ENCODE measurements around the gene MKLN1.

- TF ChIP-seq, protein P1, sequence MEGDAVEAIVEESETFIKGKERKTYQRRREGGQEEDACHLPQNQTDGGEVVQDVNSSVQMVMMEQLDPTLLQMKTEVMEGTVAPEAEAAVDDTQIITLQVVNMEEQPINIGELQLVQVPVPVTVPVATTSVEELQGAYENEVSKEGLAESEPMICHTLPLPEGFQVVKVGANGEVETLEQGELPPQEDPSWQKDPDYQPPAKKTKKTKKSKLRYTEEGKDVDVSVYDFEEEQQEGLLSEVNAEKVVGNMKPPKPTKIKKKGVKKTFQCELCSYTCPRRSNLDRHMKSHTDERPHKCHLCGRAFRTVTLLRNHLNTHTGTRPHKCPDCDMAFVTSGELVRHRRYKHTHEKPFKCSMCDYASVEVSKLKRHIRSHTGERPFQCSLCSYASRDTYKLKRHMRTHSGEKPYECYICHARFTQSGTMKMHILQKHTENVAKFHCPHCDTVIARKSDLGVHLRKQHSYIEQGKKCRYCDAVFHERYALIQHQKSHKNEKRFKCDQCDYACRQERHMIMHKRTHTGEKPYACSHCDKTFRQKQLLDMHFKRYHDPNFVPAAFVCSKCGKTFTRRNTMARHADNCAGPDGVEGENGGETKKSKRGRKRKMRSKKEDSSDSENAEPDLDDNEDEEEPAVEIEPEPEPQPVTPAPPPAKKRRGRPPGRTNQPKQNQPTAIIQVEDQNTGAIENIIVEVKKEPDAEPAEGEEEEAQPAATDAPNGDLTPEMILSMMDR (IDR thresholded peaks at IDR 0.05 in 2 of 3, conservative IDR thresholded peaks at IDR 0.05 in 1 of 3; ENCODE audit: borderline replicate concordance in 1 of 3, insufficient read depth in 1 of 3, low read depth in 2 of 3, low read length in 2 of 3) = no peak
- no peak for TF ChIP-seq JUND (IDR thresholded peaks at IDR 0.05)
- no peak for TF ChIP-seq EGR1 (IDR thresholded peaks at IDR 0.05; ENCODE audit: low read depth)
- TF ChIP-seq POLR2A (IDR thresholded peaks at IDR 0.05; ENCODE audit: borderline replicate concordance, extremely low read depth, insufficient read depth, insufficient read length) = no peak
- no peak for TF ChIP-seq YY1 (IDR thresholded peaks at IDR 0.05; ENCODE audit: extremely low read depth, insufficient replicate concordance, low read depth, low read length)
- TF ChIP-seq, protein P2, sequence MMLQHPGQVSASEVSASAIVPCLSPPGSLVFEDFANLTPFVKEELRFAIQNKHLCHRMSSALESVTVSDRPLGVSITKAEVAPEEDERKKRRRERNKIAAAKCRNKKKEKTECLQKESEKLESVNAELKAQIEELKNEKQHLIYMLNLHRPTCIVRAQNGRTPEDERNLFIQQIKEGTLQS (IDR thresholded peaks at IDR 0.05) = no peak
- TF ChIP-seq RAD21 (IDR thresholded peaks at IDR 0.05; ENCODE audit: low read depth) = no peak
- TF ChIP-seq SIN3A (IDR thresholded peaks at IDR 0.05; ENCODE audit: low read depth) = no peak
- no peak for TF ChIP-seq SRF (IDR thresholded peaks at IDR 0.05; ENCODE audit: low read depth)
- no peak for TF ChIP-seq EZH2 (IDR thresholded peaks at IDR 0.05)
- no peak for TF ChIP-seq TCF7L2 (IDR thresholded peaks at IDR 0.05; ENCODE audit: borderline replicate concordance, extremely low read depth, insufficient read depth, insufficient read length)
These were observed 63.5 kb downstream of the MKLN1 start for GRCh38 chr7:131391145-131391544.

All from HCT116 (cell line).